NCI-H1092 (cell line): ENCODE results near the gene PFKFB4.
"Not testable (repeated sequence)": the region's sequence is repeated elsewhere in the genome, so short reads cannot be mapped to it uniquely, and the experiment has no call there.

ENCODE experiments used
- DNase-seq: peaks from one replicate; lab custom pipeline; 2025; lab: John Stamatoyannopoulos, UW

Gene PFKFB4

DNA sequence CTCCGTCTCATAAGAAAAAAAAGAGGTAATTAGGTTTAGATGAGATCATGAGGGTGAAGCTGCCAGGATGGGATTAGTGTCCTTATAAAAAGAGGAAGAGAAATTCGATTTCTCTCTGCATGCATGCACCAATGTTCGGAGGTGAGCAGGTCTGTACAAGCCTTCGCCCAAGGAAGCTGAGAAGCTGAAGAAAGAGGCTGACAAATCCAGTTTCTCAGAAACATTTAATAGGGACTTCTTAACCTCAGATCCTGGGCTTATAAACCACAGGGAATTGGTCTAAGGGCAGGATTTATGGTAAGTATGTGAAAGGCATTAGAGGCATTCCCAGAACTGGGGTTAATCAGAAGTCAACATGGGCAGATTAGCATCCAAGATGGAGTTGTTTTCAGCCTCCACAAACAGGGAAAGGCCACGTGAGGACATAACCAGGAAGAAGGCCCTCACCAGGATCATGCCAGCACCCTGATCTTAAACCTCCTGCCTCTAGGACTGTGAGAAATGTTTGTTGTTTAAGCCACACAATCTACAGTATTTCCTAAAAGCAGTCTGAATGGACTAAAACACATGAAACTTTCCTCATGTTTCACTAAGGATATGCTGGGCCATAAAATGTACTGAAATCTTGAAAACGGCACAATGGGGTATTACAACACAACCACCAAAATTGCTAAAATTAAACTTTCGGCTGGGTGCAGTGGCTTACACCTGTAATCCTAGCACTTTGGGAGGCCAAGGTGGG is 64.0 kb downstream of the PFKFB4 start:
- no peak for DNase-seq

DNA sequence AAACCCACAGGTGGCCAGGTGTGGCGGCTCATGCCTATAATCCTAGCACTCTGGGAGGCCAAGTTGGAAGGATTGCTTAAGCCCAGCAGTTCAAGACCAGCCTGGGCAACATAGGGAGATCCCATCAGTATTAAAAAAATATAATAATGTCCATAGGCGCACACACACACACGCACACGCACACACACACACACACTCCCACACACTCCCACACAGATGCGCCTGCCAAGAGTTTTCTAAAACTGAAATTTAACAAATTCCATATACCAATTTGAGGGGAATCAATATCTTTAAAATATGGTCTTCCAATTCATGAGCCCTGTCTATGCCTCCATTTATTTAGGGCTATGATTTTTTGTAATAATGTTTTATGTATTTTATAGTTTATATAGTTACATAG is 69.7 kb downstream of the PFKFB4 start:
- no peak for DNase-seq

GRCh38 chr3:48482822-48483221 is 73.8 kb downstream of the PFKFB4 start:
- not testable (repeated sequence) for DNase-seq

DNA sequence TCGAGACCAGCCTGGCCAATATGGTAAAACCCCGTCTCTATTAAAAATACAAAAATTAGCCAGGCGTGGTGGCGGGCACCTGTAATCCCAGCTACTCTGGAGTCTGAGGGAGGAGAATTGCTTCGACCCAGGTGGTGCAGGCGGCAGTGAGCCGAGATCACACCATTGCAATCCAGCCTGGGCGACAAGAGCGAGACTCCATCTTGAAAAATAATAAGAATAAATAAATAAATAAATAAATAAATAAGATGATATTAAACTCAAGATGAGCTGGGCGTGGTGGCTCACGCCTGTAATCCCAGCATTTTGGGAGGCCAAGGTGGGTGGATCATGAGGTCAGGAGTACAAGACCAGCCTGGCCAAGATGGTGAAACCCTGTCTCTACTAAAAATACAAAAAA is 75.7 kb downstream of the PFKFB4 start:
- DNase-seq: not testable (repeated sequence)

GRCh38 chr3:48478626-48479555 is 77.7 kb downstream of the PFKFB4 start:
- DNase-seq: no peak

DNA sequence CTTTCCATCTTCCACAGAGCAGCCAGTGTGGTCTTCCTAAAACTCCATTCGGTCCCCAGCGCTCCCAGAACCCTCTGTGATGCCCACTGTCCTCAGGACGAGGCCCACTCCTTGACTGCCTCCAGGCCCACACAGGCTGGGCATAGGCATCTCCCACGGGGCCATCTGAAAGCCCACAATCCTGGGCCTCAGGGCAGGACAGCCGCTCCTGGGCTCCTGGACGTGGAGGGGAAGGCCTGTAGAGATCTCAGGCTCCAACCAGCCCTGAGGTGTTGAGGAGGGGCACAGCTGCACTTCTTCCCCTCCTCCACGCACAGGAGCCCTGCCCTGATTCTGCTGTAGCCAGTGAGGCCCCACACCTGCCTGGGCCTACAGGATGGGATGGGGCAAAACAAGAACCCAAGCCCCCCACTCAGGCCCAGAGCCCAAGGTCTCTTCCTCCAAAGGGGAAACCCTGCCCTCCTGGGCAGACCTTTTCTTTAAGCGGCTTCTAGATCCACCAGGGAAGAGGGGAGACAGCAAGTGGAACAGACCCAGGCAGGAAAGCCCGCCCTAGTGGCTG is 78.6 kb downstream of the PFKFB4 start:
- no peak for DNase-seq

DNA sequence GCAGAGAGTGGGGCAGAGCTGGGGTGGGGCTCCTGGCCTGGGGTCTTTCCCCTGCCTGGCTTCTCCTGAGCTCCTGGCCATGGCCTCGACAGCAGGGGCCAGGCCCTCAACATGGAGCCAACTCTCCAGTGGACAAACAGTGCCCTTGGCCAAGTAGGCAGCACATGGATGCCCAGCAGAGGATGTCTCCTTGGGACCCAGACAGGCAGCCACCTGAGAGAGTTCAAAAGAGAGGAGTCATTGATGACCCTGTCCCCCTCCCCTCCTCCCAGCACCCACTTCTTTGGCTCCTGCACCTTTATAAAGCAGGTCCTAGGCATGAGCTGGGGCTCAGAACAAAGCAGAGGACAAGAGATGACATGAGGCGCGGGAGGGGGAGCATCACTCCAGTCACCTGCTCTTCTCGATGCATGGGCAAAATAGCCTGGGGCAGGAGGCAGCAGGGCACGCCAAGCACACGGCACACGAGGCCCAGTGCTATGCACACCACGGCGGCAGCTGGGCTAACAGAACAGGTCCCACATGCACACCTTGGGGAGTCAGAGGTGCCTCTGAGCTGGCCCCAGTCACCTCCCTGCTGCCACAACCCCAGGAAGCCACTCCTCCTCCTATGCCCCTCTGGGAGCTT is 80.1 kb downstream of the PFKFB4 start:
- no peak for DNase-seq

GRCh38 chr3:48475188-48475587 is 81.4 kb downstream of the PFKFB4 start:
- DNase-seq: no peak

- no peak for DNase-seq
Measured at GRCh38 chr3:48474619-48475018, 82.0 kb downstream of the PFKFB4 start.

GRCh38 chr3:48474031-48474430 is 82.6 kb downstream of the PFKFB4 start:
- not testable (repeated sequence) for DNase-seq

DNA sequence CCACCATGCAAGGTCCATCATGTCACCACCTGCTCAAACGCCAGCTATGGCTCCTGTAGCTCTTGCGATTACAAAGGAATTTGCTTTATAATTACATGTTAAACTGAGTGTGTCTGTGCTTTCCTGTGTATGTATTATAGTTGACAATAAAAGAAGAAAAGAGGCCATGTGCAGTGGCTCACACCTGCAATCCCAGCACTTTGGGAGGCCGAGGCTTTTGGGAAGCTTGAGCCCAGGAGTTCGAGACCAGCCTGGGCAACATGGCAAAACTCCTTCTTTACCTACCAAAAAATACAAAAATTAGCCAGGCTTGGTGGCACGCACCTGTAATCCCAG is 83.0 kb downstream of the PFKFB4 start:
- DNase-seq: no peak

DNA sequence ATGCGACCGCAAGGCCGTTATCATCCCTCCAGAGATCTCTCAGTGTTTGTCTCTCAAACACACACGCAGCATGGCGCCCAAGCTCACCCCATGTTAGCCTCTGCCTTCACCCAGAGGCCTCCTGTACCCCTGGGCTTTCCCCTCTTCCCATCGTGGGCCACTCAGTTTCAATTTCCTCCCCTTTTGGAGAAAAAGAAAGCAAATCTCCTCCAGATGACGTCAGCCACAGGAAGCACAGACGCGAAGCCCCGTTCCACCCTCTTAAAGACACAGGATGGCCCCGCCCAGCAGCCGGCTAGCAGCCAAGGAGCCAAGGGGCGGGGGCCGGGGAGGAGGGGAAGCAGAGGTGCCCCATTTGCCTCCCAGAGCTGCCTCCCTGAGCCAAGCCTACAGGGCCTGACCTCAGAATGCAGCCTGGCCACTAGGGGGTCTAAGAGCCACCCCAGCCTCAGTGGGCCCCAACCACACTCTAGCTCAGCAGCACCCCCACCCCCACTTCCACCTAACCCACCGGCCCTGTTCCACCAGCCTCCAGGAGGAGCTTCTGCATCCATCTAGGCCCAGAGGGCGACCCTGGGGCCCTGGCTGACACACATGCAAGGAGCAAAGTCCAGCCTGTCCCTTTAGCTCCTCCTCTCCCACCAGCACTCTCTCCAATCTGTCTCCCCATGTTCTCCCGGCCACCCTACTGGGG is 83.5 kb downstream of the PFKFB4 start:
- peak; percentile 44 for DNase-seq

DNA sequence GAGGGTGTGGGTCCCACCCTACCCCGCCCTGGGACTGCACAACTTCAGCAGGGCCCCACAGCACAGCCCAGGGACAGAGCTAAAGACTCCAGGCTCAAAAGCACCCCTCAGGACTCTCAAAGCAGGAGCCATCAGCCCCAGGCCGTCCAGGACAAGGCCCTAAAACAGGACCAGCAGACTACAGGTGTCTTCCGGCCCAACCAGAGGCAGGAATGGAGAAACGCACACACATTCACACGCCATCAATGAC is 84.0 kb downstream of the PFKFB4 start:
- DNase-seq: no peak

- DNase-seq: no peak
Measured at GRCh38 chr3:48470286-48470685, 86.3 kb downstream of the PFKFB4 start.

GRCh38 chr3:48469046-48469915 is 87.3 kb downstream of the PFKFB4 start:
- no peak for DNase-seq

DNA sequence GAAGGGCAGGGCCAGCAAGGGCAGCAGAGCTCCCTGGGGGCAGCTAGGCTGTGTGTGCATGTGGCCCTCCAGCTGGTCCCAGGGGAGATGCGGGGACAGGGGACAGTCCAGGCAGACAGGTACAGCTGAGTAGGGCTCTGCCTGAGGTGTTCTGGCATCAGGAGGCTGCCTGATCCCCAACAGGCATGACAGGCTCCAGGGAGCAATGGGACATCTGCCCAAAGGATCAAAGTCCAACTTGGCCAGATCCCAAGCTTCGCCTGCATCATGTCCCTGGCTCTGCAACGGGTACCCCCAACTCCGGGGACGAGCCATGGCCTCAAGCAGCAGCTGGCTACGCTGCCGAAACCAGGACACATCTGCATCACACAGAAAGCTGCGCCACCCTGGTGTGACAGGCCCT is 88.3 kb downstream of the PFKFB4 start:
- no peak for DNase-seq
